GM12878 (cell line): Measurements from ENCODE around the gene HNRNPF. TPM values are rescaled to one million over a fixed set of nuclear protein-coding genes. Genes with fewer than 3 reads are reported as not detected.

Source experiments
- ATF7 ChIP-seq: fragments of 450-650 bp; IDR thresholded peaks from 2 replicates; pipeline ENCODE4 v1.6.1; 2016; ENCODE audit warnings: low read depth, mild to moderate bottlenecking
- CBFB ChIP-seq: IDR thresholded peaks from 2 replicates; pipeline ENCODE4 v1.6.1; 2016; ENCODE audit warnings: antibody characterized with exemption, low read depth
- CBX3 ChIP-seq: fragments of 200-600 bp; sonication (generic); IDR thresholded peaks from 2 replicates; pipeline ENCODE4 v1.6.1; 2016; ENCODE audit warnings: low read depth, borderline replicate concordance
- CHD2 ChIP-seq: IDR thresholded peaks from 2 replicates; pipeline ENCODE4 v1.6.1; 2011; ENCODE audit warnings: low read depth, low read length, improper control_type of control experiment, borderline replicate concordance
- CREB1 ChIP-seq: IDR thresholded peaks from 2 replicates; pipeline ENCODE4 v1.6.1; 2012; ENCODE audit warnings: low read depth, mild to moderate bottlenecking, inconsistent platforms
- EP300 ChIP-seq, 2 experiments: fragments of 150-350 bp in 1 of 2; IDR thresholded peaks; 2 replicates each; pipeline ENCODE4 v1.6.1; 2011 to 2012; ENCODE audit warnings: low read depth in 2 of 2, low read length in 2 of 2, borderline replicate concordance in 1 of 2, improper control_type of control experiment in 1 of 2, inconsistent platforms in 1 of 2; ENCODE audit not compliant: control insufficient read depth in 1 of 2
- ETV6 ChIP-seq, 2 experiments: fragments of 450-650 bp in 1 of 2; IDR thresholded peaks in 1 of 2; conservative IDR thresholded peaks in 1 of 2; 2 replicates each; pipeline ENCODE4 v1.6.1; 2014; ENCODE audit warnings: antibody characterized with exemption in 1 of 2, borderline replicate concordance in 1 of 2, low read depth in 1 of 2, mild to moderate bottlenecking in 1 of 2, moderate library complexity in 1 of 2
- GABPA ChIP-seq: IDR thresholded peaks from 2 replicates; pipeline ENCODE4 v1.6.1; 2014; ENCODE audit warnings: antibody characterized with exemption, low read depth, mild to moderate bottlenecking, inconsistent platforms
- IKZF2 ChIP-seq, 2 experiments: fragments of 450-650 bp; IDR thresholded peaks; 2 replicates each; pipeline ENCODE4 v1.6.1; 2017; ENCODE audit warnings: mild to moderate bottlenecking in 2 of 2, moderate library complexity in 2 of 2
- JUNB ChIP-seq: IDR thresholded peaks from 2 replicates; pipeline ENCODE4 v1.6.1; 2016; ENCODE audit warnings: antibody characterized with exemption, mild to moderate bottlenecking
- JUND ChIP-seq: IDR thresholded peaks from 2 replicates; pipeline ENCODE4 v1.6.1; 2012; ENCODE audit warnings: low read depth, mild to moderate bottlenecking, low read length, improper control_type of control experiment, moderate library complexity
- MTA2 ChIP-seq: fragments of 450-650 bp; IDR thresholded peaks from 2 replicates; pipeline ENCODE4 v1.6.1; 2016; ENCODE audit warnings: low read depth, mild to moderate bottlenecking, moderate library complexity
- MYC ChIP-seq: IDR thresholded peaks from 2 replicates; pipeline ENCODE4 v1.6.1; 2011; ENCODE audit warnings: mild to moderate bottlenecking, low read length, moderate library complexity, inconsistent platforms; ENCODE audit not compliant: insufficient read depth, insufficient replicate concordance, insufficient read length, severe bottlenecking
- NBN ChIP-seq: fragments of 450-650 bp; IDR thresholded peaks from 2 replicates; pipeline ENCODE4 v1.6.1; 2016
- PML ChIP-seq: IDR thresholded peaks from 2 replicates; pipeline ENCODE4 v1.6.1; 2012; ENCODE audit warnings: low read length, inconsistent platforms
- SIN3A ChIP-seq: IDR thresholded peaks from 2 replicates; pipeline ENCODE4 v1.6.1; 2012; ENCODE audit warnings: low read depth, low read length, improper control_type of control experiment
- SRF ChIP-seq, 2 experiments: IDR thresholded peaks; 2 replicates each; pipeline ENCODE4 v1.6.1; 2011; ENCODE audit warnings: low read depth in 2 of 2, low read length in 2 of 2, mild to moderate bottlenecking in 1 of 2, moderate library complexity in 1 of 2
- SUZ12 ChIP-seq: fragments of 200-600 bp; sonication (generic); IDR thresholded peaks from one replicate; pipeline ENCODE4 v1.6.1; 2018; ENCODE audit warnings: antibody characterized with exemption, mild to moderate bottlenecking; ENCODE audit not compliant: unreplicated experiment
- ZNF217 ChIP-seq: fragments of 450-650 bp; IDR thresholded peaks from 2 replicates; pipeline ENCODE4 v1.6.1; 2017; ENCODE audit warnings: antibody characterized with exemption, mild to moderate bottlenecking
- ZNF622 ChIP-seq: fragments of 450-650 bp; IDR thresholded peaks from 2 replicates; pipeline ENCODE4 v1.6.1; 2017; ENCODE audit warnings: mild to moderate bottlenecking, inconsistent platforms
- polyA plus RNA-seq, 11 experiments: library from polyadenylated mRNA; depleted of rRNA in 4 of 11; unstranded in 6 of 11; stranded (reverse) in 5 of 11; fragments of >200 nt; fragmentation: Nextera tagmentation in 4 of 11; fragmentation: Illumina TruSeq in 1 of 11; extraction: Ambion mirVana in 4 of 11; extraction: Trizol in 1 of 11; gene quantifications; 1 replicate in 1 of 11; 2 replicates in 10 of 11; pipeline versions ENCODE4 v1.2.1 to v1.2.3, GENCODE V29; 2011 to 2016; ENCODE audit warnings: inconsistent platforms in 2 of 11, missing spikeins in 2 of 11, low read depth in 1 of 11
- total RNA-seq, 4 experiments: library from RNA; depleted of rRNA in 3 of 4; stranded (reverse); fragments of >200 nt in 3 of 4; fragmentation: Illumina TruSeq in 1 of 4; extraction: Trizol in 1 of 4; gene quantifications; 2 replicates each; pipeline versions ENCODE4 v1.2.1 to v1.2.3, GENCODE V29; 2013 to 2021
- TF ChIP-seq, protein P1 (sequence below): fragments of 450-650 bp; formaldehyde crosslinking; IDR thresholded peaks from 2 replicates; pipeline ENCODE4 v1.4.0; 2020; ENCODE audit warnings: mild to moderate bottlenecking, moderate library complexity
- TF ChIP-seq, protein P2 (sequence below): fragments of 450-650 bp; formaldehyde crosslinking; IDR thresholded peaks from 2 replicates; pipeline ENCODE4 v1.5.0; 2022; ENCODE audit warnings: mild to moderate bottlenecking, missing genetic modification characterization
- TF ChIP-seq, protein P3 (sequence below): IDR thresholded peaks from 2 replicates; pipeline ENCODE4 v1.6.1; 2011; ENCODE audit warnings: borderline replicate concordance, low read depth, mild to moderate bottlenecking, moderate library complexity, low read length; ENCODE audit not compliant: insufficient read depth, poor library complexity, severe bottlenecking

HNRNPF gene
- total and polyA plus RNA-seq, 10 of the 15 experiments (the other 5 are each of a cell fraction or from before 2014, with no cell fraction given): 156 to 373 (median 293) TPM

DNA sequence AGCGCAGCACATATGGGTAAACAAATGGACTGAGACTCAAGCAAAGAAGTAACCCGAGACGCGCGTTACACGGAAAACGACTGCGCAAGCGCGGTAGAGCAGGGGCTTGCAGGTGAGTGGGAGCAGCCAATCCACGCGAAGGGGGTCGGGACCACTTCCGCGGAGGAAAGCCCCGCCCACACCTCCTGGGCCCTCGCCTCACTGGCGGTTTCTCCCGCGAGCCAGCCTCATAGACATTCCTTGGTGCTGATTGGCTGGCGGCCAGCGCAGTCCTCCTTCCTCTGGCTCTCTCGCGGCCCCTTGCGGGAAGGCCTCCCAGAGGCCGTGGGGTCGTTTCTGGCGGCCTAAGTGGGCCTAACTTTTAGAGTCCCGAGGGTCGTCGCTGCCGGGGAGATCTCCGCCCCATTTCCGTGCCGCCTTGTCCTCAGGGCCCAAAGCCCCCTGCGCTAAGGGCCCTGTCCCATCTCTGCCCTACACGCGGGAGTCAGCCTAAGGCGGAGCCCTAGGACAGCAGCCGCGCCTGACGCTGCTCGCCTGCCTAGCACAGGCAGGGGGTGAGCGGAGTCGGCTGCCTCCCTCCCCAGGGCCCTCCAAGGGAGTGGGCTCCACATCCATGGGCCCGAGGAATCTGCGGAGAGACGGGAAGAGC is 46.7 kb downstream of the HNRNPF start (continued):
- TF ChIP-seq CREB1 (peak; percentile 58; the same call in 1 of the 2 replicates), MTA2 (no peak), EP300 (IDR thresholded peaks at IDR 0.05; ENCODE audit: borderline replicate concordance in 1 of 2, control insufficient read depth in 1 of 2, low read depth in 2 of 2, low read length in 2 of 2) (no peak), ZNF217 (no peak), CBX3 (no peak), ATF7 (no peak), SIN3A (no peak), MYC (no peak), ETV6 (conservative IDR thresholded peaks at IDR 0.05 in 1 of 2, IDR thresholded peaks at IDR 0.05 in 1 of 2; ENCODE audit: borderline replicate concordance in 1 of 2, low read depth in 1 of 2) (no peak), ZNF622 (no peak), SUZ12 (no peak), PML (peak; percentile 64; the same call in 1 of the 2 replicates), NBN (no peak), SRF (IDR thresholded peaks at IDR 0.05; ENCODE audit: low read depth in 2 of 2, low read length in 2 of 2) (no peak), JUNB (no peak), CHD2 (0 out of 2 replicates have a peak, but pooled peaks have one; percentile 33), GABPA (no peak), CBFB (no peak; the same call in 1 of the 2 replicates), JUND (no peak), IKZF2 (IDR thresholded peaks at IDR 0.05) (peak in 1 of 2 experiments; percentile 27; a peak in 1 of 4 replicates)
- TF ChIP-seq, protein P1, sequence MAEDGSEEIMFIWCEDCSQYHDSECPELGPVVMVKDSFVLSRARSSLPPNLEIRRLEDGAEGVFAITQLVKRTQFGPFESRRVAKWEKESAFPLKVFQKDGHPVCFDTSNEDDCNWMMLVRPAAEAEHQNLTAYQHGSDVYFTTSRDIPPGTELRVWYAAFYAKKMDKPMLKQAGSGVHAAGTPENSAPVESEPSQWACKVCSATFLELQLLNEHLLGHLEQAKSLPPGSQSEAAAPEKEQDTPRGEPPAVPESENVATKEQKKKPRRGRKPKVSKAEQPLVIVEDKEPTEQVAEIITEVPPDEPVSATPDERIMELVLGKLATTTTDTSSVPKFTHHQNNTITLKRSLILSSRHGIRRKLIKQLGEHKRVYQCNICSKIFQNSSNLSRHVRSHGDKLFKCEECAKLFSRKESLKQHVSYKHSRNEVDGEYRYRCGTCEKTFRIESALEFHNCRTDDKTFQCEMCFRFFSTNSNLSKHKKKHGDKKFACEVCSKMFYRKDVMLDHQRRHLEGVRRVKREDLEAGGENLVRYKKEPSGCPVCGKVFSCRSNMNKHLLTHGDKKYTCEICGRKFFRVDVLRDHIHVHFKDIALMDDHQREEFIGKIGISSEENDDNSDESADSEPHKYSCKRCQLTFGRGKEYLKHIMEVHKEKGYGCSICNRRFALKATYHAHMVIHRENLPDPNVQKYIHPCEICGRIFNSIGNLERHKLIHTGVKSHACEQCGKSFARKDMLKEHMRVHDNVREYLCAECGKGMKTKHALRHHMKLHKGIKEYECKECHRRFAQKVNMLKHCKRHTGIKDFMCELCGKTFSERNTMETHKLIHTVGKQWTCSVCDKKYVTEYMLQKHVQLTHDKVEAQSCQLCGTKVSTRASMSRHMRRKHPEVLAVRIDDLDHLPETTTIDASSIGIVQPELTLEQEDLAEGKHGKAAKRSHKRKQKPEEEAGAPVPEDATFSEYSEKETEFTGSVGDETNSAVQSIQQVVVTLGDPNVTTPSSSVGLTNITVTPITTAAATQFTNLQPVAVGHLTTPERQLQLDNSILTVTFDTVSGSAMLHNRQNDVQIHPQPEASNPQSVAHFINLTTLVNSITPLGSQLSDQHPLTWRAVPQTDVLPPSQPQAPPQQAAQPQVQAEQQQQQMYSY (CRISPR knock-in tag): no peak
- TF ChIP-seq, protein P2, sequence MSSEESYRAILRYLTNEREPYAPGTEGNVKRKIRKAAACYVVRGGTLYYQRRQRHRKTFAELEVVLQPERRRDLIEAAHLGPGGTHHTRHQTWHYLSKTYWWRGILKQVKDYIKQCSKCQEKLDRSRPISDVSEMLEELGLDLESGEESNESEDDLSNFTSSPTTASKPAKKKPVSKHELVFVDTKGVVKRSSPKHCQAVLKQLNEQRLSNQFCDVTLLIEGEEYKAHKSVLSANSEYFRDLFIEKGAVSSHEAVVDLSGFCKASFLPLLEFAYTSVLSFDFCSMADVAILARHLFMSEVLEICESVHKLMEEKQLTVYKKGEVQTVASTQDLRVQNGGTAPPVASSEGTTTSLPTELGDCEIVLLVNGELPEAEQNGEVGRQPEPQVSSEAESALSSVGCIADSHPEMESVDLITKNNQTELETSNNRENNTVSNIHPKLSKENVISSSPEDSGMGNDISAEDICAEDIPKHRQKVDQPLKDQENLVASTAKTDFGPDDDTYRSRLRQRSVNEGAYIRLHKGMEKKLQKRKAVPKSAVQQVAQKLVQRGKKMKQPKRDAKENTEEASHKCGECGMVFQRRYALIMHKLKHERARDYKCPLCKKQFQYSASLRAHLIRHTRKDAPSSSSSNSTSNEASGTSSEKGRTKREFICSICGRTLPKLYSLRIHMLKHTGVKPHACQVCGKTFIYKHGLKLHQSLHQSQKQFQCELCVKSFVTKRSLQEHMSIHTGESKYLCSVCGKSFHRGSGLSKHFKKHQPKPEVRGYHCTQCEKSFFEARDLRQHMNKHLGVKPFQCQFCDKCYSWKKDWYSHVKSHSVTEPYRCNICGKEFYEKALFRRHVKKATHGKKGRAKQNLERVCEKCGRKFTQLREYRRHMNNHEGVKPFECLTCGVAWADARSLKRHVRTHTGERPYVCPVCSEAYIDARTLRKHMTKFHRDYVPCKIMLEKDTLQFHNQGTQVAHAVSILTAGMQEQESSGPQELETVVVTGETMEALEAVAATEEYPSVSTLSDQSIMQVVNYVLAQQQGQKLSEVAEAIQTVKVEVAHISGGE: no peak
- TF ChIP-seq, protein P3, sequence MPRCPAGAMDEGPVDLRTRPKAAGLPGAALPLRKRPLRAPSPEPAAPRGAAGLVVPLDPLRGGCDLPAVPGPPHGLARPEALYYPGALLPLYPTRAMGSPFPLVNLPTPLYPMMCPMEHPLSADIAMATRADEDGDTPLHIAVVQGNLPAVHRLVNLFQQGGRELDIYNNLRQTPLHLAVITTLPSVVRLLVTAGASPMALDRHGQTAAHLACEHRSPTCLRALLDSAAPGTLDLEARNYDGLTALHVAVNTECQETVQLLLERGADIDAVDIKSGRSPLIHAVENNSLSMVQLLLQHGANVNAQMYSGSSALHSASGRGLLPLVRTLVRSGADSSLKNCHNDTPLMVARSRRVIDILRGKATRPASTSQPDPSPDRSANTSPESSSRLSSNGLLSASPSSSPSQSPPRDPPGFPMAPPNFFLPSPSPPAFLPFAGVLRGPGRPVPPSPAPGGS: no peak
